ENCODE measurements around the gene CRIM1. TPM values are rescaled to one million over a fixed set of nuclear protein-coding genes. Genes with fewer than 3 reads are reported as not detected.

Gene CRIM1
- total RNA-seq, 1 donor: 100 TPM

GRCh38 chr2:36582951-36583350, 227.4 kb downstream of the CRIM1 start:
- TF ChIP-seq, protein P1, sequence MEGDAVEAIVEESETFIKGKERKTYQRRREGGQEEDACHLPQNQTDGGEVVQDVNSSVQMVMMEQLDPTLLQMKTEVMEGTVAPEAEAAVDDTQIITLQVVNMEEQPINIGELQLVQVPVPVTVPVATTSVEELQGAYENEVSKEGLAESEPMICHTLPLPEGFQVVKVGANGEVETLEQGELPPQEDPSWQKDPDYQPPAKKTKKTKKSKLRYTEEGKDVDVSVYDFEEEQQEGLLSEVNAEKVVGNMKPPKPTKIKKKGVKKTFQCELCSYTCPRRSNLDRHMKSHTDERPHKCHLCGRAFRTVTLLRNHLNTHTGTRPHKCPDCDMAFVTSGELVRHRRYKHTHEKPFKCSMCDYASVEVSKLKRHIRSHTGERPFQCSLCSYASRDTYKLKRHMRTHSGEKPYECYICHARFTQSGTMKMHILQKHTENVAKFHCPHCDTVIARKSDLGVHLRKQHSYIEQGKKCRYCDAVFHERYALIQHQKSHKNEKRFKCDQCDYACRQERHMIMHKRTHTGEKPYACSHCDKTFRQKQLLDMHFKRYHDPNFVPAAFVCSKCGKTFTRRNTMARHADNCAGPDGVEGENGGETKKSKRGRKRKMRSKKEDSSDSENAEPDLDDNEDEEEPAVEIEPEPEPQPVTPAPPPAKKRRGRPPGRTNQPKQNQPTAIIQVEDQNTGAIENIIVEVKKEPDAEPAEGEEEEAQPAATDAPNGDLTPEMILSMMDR (IDR thresholded peaks at IDR 0.05; ENCODE audit: insufficient read depth, low read length): no peak

GRCh38 chr2:36584148-36584794, 228.7 kb downstream of the CRIM1 start:
- no peak overlapping the region for H3K4me3 ChIP-seq (ENCODE audit: low read depth, low read length)
- TF ChIP-seq, protein P1 (IDR thresholded peaks at IDR 0.05; ENCODE audit: insufficient read depth, low read length): no peak
- no peak for DNase-seq (ENCODE audit: low read depth)

More at GRCh38 chr2:36582951-36583350, 227.4 kb downstream of the CRIM1 start:
- DNase-seq (ENCODE audit: low read depth): no peak
- H3K4me3 ChIP-seq (ENCODE audit: low read depth, low read length): no peak overlapping the region

DNA sequence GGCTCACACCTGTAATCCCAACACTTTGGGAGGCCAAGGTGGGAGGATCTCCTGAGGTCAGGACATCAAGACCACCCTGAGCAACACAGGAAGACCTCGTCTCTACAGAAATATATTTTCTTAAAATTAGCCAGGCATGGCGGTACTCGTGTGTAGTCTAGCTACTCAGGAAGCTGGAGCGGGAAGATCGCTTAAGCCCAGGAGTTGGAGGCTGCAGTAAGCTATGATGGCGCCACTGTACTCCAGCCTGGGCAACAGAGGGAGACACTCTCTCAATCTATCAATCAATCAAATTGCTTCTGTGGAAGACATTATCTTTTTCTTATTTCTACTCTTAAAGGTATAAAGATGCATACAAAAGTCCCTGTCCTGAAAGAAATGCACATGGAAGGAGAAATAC, 231.1 kb downstream of the CRIM1 start:
- TF ChIP-seq, protein P1 (IDR thresholded peaks at IDR 0.05; ENCODE audit: insufficient read depth, low read length): no peak
- H3K4me3 ChIP-seq (ENCODE audit: low read depth, low read length): no peak overlapping the region
- no peak for DNase-seq (ENCODE audit: low read depth)

GRCh38 chr2:36587101-36587500, 231.5 kb downstream of the CRIM1 start:
- no peak for DNase-seq (ENCODE audit: low read depth)
- TF ChIP-seq, protein P1 (IDR thresholded peaks at IDR 0.05; ENCODE audit: insufficient read depth, low read length): no peak
- H3K4me3 ChIP-seq (ENCODE audit: low read depth, low read length): no peak overlapping the region

DNA sequence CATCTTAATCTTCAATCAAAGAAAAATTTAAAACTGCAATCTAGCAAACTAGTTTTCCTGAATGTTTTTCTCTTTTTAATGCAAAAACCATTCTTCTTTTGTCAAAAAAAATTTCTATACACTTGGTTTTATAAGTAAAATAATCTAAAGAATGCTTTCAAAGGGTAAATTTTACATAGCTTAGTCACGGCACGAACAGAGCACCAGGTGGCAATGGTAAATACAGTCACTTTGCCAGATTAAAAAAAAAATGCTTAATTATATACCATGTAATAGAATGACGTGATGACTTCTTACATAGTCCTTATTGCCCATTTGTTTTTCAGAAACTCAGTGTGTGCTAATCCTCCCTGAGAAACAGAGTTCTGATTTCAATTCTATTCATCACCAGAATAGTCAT, 232.0 kb downstream of the CRIM1 start:
- no peak overlapping the region for H3K4me3 ChIP-seq (ENCODE audit: low read depth, low read length)
- DNase-seq (ENCODE audit: low read depth): no peak
- TF ChIP-seq, protein P1 (IDR thresholded peaks at IDR 0.05; ENCODE audit: insufficient read depth, low read length): no peak

- no peak for DNase-seq (ENCODE audit: low read depth)
- H3K4me3 ChIP-seq (ENCODE audit: low read depth, low read length): no peak overlapping the region
- TF ChIP-seq, protein P1 (IDR thresholded peaks at IDR 0.05; ENCODE audit: insufficient read depth, low read length): no peak
Observed at GRCh38 chr2:36589230-36589630, 233.7 kb downstream of the CRIM1 start.

DNA sequence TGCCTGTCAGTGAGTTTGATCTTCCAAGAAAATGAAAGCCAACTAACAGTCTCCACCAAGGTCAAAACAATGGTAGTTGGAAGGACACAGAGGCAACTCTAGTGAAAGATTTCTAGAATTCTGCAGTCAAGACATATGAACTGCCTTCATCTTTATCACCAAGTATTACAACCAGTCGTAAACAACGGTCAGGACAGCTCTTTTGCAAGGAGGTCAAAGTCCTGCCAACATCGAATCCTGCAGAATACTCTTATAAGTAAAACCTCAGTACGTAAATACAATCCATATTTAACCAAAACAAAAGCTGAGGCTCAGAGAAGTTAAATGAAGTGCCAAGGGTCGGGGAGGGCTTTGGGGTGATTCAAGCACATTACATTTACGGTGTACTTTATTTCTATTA, 239.3 kb downstream of the CRIM1 start:
- TF ChIP-seq, protein P1 (IDR thresholded peaks at IDR 0.05; ENCODE audit: insufficient read depth, low read length): no peak
- DNase-seq (ENCODE audit: low read depth): no peak
- H3K4me3 ChIP-seq (ENCODE audit: low read depth, low read length): no peak overlapping the region

All from fibroblast of the aortic adventitia (primary cell).